Body of pancreas (tissue), 4 donors: ENCODE data around the gene SYNRG. TPM values are rescaled to one million over a fixed set of nuclear protein-coding genes. Genes with fewer than 3 reads are reported as not detected.

ENCODE experiments used
- ATAC-seq: fragments of 150-250 bp; one replicate; pipeline ENCODE4 v1.9.1; 2016
- DNase-seq, 4 donors: peaks; one replicate each; pipeline ENCODE4 v3.0.0-alpha.2; 2019
- H3K27ac ChIP-seq, 4 donors: fragments of 200-600 bp; sonication (generic); 1 replicate in 3 of 4; 2 replicates in 1 of 4; pipeline versions ENCODE4 v1.5.1 to v1.6.1; 2016 to 2019; ENCODE audit warnings: mild to moderate bottlenecking in 1 of 4, mixed read lengths in 1 of 4, moderate library complexity in 1 of 4
- H3K27me3 ChIP-seq, 2 donors: fragments of 200-600 bp; sonication (generic); one replicate each; pipeline ENCODE4 v1.6.0; 2016; ENCODE audit warnings: mild to moderate bottlenecking in 1 of 2
- H3K36me3 ChIP-seq, 2 donors: fragments of 200-600 bp; sonication (generic); replicated peaks in 1 of 2; 2 replicates each; pipeline ENCODE4 v1.5.1; 2016; ENCODE audit warnings: low read depth in 2 of 2; ENCODE audit not compliant: insufficient read depth in 1 of 2
- H3K4me1 ChIP-seq: fragments of 200-600 bp; sonication (generic); one replicate; pipeline ENCODE4 v1.6.0; 2016
- H3K4me3 ChIP-seq, 2 donors: fragments of 200-600 bp; sonication (generic); 1 replicate in 1 of 2; 2 replicates in 1 of 2; pipeline ENCODE4 v1.5.1; 2016 to 2019
- H3K9me3 ChIP-seq, 3 donors: fragments of 200-600 bp; sonication (generic); 1 replicate in 2 of 3; 2 replicates in 1 of 3; pipeline ENCODE4 v1.5.1; 2016
- POLR2A ChIP-seq, 3 donors: fragments of 450-650 bp; IDR thresholded peaks; one replicate each; pipeline ENCODE4 v1.6.1; 2016; ENCODE audit warnings: antibody characterized with exemption in 3 of 3, mild to moderate bottlenecking in 2 of 3
- WGBS, 2 donors: methylation state at CpG; one replicate each; pipeline ENCODE4 v1.1.5; 2017; 5-methylcytosine and 5-hydroxymethylcytosine counted together
- intact Hi-C: fragments of 100-400 bp; cut with DNase I; formaldehyde crosslinking; loops from one replicate; pipeline ENCODE4 v1.15.1; 2023
- total RNA-seq, 2 donors: library from RNA; depleted of rRNA; stranded (reverse); fragments of >200 nt; gene quantifications; one replicate each; pipeline ENCODE4 v1.1.0, GENCODE V29; 2016
- TF ChIP-seq, protein P1 (sequence below), 7 experiments: fragments of 450-650 bp in 4 of 7; fragments of 200-600 bp in 3 of 7; sonication (generic) in 3 of 7; IDR thresholded peaks; one replicate each; pipeline ENCODE4 v1.5.1; 2016 to 2019; ENCODE audit warnings: antibody characterized with exemption in 7 of 7

The SYNRG gene
- total RNA-seq, 2 donors from 2014 or later, result 14.2 to 21.3 TPM

- H3K27me3 ChIP-seq, result no peaks in the 10 kb centered on the region
- no peak overlapping the region for H3K27ac ChIP-seq
- intact Hi-C loops, result no loop called here
- WGBS, 2 donors, result 81 to 82% methylated on average over 2 of the region's 2 CpGs
- no peaks in the 10 kb centered on the region for H3K9me3 ChIP-seq
- no peak for DNase-seq
- ATAC-seq, result no peak
- H3K36me3 ChIP-seq, result peaks cover 0 to 30% of the 10 kb centered on the region in 2 donors
- no peaks in the 10 kb centered on the region for H3K4me1 ChIP-seq
- TF ChIP-seq, protein P1, sequence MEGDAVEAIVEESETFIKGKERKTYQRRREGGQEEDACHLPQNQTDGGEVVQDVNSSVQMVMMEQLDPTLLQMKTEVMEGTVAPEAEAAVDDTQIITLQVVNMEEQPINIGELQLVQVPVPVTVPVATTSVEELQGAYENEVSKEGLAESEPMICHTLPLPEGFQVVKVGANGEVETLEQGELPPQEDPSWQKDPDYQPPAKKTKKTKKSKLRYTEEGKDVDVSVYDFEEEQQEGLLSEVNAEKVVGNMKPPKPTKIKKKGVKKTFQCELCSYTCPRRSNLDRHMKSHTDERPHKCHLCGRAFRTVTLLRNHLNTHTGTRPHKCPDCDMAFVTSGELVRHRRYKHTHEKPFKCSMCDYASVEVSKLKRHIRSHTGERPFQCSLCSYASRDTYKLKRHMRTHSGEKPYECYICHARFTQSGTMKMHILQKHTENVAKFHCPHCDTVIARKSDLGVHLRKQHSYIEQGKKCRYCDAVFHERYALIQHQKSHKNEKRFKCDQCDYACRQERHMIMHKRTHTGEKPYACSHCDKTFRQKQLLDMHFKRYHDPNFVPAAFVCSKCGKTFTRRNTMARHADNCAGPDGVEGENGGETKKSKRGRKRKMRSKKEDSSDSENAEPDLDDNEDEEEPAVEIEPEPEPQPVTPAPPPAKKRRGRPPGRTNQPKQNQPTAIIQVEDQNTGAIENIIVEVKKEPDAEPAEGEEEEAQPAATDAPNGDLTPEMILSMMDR (IDR thresholded peaks at IDR 0.05), result no peak
- no peak for TF ChIP-seq POLR2A (IDR thresholded peaks at IDR 0.05)
- no peak overlapping the region for H3K4me3 ChIP-seq
Observed at GRCh38 chr17:37478187-37478586, 131.0 kb downstream of the SYNRG start.

GRCh38 chr17:37476431-37477120, 132.6 kb downstream of the SYNRG start:
- peaks cover 0 to 30% of the 10 kb centered on the region in 2 donors for H3K36me3 ChIP-seq
- 57 to 70% methylated on average over 4 of the region's 4 CpGs for WGBS, 2 donors

GRCh38 chr17:37475731-37476420, 133.3 kb downstream of the SYNRG start:
- H3K36me3 ChIP-seq, result peaks cover 3 to 33% of the 10 kb centered on the region in 2 donors
- 76 to 100% methylated on average over 1 of the region's 1 CpG for WGBS, 2 donors
- no peak overlapping the region for H3K4me3 ChIP-seq
- DNase-seq, result no peak
- H3K4me1 ChIP-seq, result no peaks in the 10 kb centered on the region
- H3K27ac ChIP-seq, result no peak overlapping the region
- ATAC-seq, result no peak
- no peaks in the 10 kb centered on the region for H3K27me3 ChIP-seq
- H3K9me3 ChIP-seq, result no peaks in the 10 kb centered on the region
- intact Hi-C loops, result no loop called here
- TF ChIP-seq POLR2A (IDR thresholded peaks at IDR 0.05), result no peak
- TF ChIP-seq, protein P1 (IDR thresholded peaks at IDR 0.05), result no peak

More at GRCh38 chr17:37476431-37477120, 132.6 kb downstream of the SYNRG start:
- no peak overlapping the region for H3K4me3 ChIP-seq
- no peak for TF ChIP-seq POLR2A (IDR thresholded peaks at IDR 0.05)
- TF ChIP-seq, protein P1 (IDR thresholded peaks at IDR 0.05), result no peak
- DNase-seq (no peak), ATAC-seq (no peak)
- no peaks in the 10 kb centered on the region for H3K4me1 ChIP-seq
- no peaks in the 10 kb centered on the region for H3K27me3 ChIP-seq
- H3K9me3 ChIP-seq, result no peaks in the 10 kb centered on the region
- no peak overlapping the region for H3K27ac ChIP-seq
- intact Hi-C loops, result no loop called here

- no peak for DNase-seq
Observed at GRCh38 chr17:37470181-37470580, 139.0 kb downstream of the SYNRG start.

GRCh38 chr17:37466471-37466870, 142.7 kb downstream of the SYNRG start:
- Histone ChIP-seq H3K9me3 (no peaks in the 10 kb centered on the region), H3K4me3 (no peak overlapping the region), H3K27ac (no peak overlapping the region), H3K36me3 (peaks cover 10 to 15% of the 10 kb centered on the region in 2 donors), H3K4me1 (no peaks in the 10 kb centered on the region), H3K27me3 (no peaks in the 10 kb centered on the region)
- intact Hi-C loops, result no loop called here
- DNase-seq (no peak), ATAC-seq (no peak)
- no peak for TF ChIP-seq POLR2A (IDR thresholded peaks at IDR 0.05)
- TF ChIP-seq, protein P1 (IDR thresholded peaks at IDR 0.05), result no peak
- WGBS, 2 donors, result 83 to 95% methylated on average over 1 of the region's 1 CpG

More at GRCh38 chr17:37470181-37470580, 139.0 kb downstream of the SYNRG start:
- H3K4me1 ChIP-seq, result no peaks in the 10 kb centered on the region
- no peaks in the 10 kb centered on the region for H3K9me3 ChIP-seq
- no peak for ATAC-seq
- H3K27ac ChIP-seq, result no peak overlapping the region
- no peaks in the 10 kb centered on the region for H3K27me3 ChIP-seq
- 84% methylated on average over 7 of the region's 7 CpGs for WGBS, 2 donors
- H3K4me3 ChIP-seq, result no peak overlapping the region
- TF ChIP-seq POLR2A (IDR thresholded peaks at IDR 0.05), result no peak
- peaks cover 10 to 23% of the 10 kb centered on the region in 2 donors for H3K36me3 ChIP-seq
- intact Hi-C loops, result no loop called here
